GM19238 (cell line): Measurements from ENCODE around the gene AMPD2.
A peak's percentile ranks its signal among the peaks of the same experiment; 100 is the strongest.

Experiments
- DNase-seq: peaks from one replicate; pipeline ENCODE4 v3.0.0; 2011; ENCODE audit warnings: low spot score; ENCODE audit not compliant: insufficient read length

AMPD2 gene

DNA sequence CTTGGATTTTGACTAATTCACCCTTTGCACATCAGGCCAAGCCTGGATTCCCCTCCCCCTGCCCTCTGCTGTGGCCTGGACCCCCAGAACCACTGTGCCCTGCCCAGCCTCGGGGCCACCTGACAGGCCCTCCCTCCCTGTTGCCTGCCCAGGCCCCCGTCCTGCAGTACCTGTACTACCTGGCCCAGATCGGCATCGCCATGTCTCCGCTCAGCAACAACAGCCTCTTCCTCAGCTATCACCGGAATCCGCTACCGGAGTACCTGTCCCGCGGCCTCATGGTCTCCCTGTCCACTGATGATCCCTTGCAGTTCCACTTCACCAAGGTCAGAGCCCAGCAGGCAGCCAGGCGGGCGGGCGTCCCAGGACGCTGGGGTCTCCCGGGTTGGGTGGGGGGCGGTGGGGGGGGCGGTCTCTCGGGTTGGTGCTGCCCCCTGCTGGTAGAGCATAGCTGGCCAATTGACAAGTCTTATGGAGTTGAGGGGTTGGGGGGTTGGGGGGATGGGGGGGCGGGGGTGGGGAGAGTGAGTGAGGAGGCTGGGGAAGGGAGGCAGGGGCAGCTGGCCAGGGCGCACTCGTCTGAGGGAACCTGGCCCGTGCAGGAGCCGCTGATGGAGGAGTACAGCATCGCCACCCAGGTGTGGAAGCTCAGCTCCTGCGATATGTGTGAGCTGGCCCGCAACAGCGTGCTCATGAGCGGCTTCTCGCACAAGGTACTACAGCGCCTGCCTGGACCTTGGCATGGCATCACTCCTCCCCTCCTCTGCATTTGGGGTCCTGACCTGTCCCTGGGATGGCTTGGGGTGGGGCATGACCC is 10.7 kb downstream of the AMPD2 start:
- DNase-seq: no peak

DNA sequence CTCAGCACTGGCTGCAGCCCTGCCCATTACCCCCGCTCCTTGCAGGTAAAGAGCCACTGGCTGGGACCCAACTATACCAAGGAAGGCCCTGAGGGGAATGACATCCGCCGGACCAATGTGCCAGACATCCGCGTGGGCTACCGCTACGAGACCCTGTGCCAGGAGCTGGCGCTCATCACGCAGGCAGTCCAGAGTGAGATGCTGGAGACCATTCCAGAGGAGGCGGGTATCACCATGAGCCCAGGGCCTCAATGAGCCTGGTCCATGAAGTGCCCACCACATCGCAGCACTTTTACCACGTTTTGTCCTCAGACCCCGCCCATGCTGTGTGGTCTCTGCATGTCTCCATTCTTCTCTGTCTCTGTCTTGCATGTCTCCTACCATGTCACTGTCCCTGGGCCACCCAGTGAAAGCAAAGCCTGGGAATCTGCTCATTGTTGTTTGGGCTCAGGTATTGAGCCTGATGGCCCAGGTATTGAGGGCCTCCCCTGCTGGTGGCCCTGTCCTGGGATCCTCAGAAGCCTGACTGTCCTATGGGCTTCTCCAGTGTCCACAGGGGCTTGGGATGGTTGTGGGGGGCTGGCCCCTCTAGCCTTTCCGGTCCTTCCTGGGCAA is 11.4 kb downstream of the AMPD2 start:
- DNase-seq: no peak

DNA sequence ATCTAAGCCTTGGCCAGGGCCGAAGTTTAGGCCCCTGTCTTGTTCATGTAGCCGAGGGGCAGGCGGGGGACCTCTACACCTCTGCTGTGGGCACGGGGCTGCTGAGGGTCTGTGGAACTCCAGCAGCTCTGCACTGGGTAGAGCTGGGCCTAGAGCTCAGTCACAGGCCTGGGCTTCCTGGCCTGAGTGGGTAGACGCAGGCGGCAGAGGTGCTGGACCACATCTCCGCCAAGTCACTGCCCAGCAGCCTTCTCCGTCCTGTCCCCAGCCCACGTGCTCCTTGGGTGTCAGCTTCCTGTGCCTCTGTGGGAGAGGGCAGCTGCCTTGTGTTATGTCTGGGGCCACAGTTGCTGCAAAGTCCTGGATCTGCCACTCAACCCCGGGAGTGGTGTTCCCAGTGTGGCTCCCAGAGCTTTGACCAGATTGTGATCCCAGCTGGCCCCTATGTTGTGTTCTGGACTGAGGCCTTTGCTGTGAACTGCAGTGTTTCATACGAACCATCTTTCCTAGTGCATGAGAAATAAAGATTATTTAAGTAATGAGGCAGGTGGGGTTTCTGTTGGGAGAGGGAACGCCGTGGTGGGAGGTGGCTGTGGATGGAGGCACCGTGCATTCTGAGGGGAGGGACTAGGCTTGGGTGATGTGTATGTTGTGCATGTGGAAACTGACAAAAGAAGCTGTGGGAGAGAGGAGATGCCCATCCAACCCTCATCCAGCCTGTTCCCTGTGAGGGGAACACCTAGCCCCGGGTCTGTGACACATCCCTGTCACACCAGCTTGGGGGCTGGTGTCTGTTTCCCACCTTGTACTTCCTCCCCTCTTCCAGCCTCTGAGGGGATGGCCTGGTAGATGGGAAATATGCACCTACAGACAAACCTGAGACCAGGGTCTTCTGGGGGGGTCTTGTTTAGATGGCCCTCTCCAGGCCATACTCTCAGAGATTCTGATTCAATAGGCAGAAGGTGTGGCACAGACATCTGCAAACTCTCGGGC is 12.2 kb downstream of the AMPD2 start:
- no peak for DNase-seq

DNA sequence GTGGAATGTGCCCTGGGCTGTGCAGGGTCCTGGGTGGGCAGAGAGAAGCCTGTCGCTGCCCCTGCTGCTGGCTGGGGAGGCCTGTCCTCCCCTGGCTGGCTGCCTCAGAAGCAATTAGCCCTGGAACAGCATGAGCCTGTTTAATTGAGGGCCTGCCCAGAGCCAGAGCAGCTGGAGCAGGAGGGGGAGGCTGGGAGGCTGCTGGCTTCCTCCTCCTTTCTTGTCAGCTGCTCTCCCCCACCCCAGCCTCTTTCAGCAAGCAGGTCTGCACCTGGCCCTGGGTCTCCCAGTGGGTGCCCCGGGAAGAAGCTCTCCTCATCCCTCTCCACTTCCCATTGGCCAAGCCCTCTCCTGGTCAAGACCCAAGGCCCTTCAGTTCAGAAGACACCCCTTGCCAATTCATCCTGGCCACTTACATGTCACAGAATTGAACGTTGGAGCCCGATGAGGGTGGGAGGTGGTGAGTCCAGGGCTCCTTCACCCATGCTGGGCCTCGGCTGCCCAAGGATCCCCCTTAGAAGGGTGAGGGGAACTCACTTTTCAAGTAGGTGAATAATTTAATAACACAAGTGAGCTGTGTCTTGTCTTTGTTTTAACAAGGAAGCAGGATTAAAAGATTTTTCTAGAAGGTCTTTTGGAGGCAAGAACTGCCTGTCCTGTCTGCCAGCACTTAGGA is 13.2 kb downstream of the AMPD2 start:
- no peak for DNase-seq

DNA sequence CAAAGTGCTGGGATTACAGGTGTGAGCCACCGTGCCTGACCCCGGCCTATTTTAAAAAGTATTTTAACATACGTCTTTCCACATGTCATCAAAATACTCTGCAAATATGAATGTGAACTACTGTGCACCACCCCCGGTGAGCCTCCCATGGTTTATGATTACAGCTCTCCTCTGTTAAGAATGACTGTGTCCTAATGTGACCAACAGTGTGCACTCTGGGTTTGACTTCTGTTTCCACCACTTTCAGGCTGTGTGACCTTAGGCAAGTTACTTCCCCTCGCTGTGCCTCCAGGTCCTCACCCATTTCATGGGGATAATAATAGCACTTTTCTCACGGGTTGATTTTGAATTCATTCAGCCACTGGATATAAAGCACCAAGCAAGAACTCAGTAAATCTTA is 14.7 kb downstream of the AMPD2 start:
- no peak for DNase-seq

DNA sequence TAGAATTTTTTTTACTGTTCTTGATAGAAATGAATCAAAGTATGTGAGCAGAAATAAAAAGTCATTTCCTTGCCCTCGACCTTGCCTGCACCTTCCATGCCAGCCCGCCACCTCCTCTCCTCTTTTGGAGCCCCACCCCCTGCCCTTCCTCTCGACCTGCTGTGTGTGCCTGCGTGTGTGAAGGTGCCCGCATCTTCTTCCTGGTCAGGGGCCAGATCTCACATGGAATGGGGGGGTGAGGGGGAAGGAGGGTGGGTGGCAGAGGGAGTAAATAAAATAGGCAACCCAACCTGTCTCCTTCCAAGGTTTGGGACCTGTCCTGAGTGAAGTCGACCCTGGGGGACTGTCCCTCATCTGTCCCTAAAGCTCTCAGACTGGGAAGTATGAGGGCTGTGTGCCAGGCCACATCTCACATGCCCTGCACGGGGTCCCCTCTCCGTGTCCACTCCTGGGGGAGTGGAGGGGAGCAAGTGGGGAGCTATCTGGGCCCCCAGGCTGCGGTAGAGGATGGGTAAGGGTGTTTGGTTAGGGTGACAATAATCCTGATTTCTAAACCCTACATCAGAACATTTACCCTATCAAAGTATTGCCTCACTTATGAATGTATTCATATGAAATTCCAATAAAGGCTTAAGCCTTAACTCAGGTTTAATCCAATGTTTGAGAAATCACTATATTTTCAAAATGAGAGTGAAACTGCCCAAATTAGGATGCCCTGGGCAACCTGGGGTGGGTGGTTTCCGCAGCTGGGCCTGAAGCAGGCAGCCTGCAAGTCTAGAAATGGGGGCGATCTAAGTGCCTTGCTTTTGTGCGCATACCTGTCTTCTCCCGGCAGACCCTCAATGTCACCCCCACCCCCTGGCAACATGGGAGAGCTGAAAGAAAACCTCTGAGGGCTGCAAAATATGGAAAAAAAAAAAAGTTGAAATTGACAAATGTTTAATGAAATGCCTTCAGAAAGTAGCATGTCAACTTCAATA is 15.4 kb downstream of the AMPD2 start:
- DNase-seq: no peak

DNA sequence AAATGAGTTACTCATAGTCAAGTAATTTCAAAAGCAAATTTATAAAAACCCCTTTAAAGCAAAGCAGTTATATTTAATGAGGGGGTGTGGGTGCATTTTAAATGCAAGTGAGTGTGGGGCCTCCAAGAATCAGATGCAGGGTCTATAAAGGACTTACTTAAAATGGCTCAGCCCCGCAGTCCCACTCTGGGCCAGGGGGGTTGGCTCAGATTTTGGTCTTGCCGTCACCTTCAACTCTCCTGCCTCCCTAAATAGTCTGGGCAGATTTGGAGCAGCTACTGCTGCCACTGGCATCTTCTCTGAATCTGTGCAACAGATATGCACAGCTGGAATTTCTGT is 16.2 kb downstream of the AMPD2 start:
- DNase-seq: no peak

DNA sequence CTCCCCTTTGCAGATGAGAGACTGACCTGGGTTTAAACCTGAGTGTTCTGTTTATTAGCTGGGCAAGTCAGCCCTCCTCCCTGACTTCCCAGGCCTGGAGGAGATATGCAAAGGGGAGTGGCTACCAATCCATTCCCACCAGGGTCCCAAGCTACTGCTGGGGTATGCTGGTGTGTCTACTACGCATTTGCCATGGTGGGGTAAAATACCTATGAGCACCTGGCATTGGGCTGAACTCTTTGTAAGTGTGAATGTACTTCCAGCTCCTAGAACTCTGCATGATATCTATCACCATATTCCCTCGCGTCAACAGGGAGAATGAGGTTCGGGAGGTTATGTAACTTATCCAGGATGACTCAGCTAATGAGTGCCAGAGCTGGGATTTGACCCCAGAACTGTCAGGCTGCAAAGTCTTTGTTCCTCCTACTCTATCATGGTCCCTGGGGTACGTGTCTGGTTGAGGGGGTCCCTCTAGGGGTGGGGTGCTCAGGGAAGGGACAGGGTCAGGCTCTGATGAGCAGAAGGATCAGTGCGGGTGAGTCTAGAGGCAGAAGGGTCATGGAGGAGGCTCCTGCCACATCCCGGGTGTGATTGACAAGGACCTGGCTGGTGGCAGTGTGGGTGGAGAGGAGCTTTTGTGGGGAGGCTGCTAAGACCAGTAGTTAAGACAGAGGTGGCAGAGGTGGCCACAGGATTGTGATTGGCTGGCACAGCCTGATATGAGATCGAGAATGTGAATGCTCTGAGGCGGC is 16.7 kb downstream of the AMPD2 start:
- DNase-seq: no peak

DNA sequence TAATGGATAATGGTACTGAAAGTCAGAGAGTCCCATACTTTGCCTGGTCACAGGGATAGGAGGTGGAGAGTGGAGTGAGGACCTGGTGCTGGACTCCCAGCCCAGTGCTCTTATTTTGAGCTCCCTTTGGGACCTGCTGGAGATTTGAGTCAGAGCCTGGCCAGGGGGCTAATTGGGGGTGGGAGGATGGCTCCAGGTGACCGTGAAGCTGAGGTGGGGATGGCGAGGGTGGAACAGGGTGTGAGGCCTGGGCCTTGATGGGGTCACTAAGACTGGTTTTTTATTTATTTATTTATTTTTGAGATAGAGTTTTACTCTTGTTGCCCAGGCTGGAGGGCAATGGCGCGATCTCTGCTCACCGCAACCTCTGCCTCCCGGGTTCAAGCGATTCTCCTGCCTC is 17.8 kb downstream of the AMPD2 start:
- no peak for DNase-seq

DNA sequence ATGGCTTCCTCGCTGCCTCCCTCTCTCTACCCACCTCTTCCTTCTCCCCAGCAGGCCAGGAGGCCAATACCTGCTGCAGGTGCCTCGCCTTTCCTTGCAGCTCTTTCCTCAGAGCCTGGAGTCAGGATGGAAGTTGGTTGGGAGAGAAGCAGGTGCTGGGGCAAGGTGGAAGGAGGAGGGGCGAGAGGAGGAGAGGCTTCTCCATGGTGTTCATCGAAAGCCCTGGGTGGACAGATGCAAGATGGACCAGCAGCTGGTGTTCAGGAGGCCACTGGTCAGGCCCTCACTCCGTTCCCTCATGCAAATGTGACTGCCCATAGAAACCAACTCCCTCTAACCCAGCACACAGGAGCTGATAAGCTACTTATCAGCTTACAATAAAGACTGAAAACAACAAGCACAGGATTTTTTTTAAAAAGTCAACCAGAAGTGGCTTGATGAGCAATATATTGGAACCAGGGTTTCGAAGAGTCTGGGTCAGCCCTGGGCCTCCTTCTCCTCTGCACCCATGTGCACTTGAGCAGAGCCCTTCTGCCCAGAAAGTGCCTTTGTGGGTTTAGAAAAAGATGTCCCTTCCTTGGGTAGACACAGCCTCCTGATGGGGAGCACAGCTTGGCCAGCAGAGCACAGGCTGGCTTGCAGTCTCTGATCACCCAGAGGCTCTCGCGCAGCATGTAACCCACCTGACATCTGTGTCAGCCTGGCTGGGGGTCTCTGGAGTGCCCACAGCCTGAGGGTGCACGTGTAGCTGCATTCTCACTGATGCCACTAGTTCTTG is 19.6 kb downstream of the AMPD2 start:
- no peak for DNase-seq

DNA sequence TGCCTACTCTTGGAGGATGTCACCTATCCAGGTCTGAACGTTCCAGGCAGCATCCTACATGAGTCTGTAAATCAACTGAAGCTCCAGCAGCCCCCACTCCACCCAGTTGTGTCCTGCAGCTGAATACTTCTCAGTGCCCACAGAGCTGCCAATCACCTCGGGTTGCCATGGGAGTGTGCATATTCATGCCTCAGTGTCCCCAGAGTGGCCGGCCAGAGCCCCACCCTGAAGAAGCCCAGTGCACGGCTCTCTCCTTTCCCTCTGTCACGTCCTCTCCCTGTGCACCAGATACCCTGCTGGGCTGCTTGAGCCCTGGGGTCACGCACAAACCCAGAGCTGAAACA is 20.2 kb downstream of the AMPD2 start:
- DNase-seq: no peak

DNA sequence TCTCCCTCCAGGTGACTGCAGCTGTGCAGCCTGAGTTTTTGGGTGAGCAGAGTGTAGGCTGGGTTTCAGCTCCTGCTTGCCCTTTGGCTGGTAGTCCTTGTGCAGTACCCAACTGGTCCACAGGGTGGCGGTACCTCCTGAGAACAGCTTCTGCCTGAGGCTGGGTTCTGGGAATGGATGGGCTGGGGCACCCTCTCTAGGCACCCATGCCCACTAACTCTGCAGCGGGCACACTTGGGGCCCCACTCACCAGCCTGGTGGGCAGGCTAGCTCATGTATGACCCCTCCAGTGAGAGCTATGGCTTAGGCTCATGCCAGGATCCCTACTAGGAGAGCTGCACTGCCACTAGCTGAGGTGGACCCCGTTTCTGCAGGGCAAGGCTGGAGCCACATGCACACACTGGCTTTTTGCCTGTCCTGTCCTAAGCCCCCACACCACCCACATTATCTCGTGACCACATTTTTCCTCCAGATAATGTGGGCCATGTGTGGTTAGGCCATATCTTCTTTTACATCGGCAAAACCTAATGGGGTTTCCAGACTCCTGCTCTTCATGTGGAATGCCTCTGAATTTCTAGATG is 20.7 kb downstream of the AMPD2 start:
- DNase-seq: no peak

DNA sequence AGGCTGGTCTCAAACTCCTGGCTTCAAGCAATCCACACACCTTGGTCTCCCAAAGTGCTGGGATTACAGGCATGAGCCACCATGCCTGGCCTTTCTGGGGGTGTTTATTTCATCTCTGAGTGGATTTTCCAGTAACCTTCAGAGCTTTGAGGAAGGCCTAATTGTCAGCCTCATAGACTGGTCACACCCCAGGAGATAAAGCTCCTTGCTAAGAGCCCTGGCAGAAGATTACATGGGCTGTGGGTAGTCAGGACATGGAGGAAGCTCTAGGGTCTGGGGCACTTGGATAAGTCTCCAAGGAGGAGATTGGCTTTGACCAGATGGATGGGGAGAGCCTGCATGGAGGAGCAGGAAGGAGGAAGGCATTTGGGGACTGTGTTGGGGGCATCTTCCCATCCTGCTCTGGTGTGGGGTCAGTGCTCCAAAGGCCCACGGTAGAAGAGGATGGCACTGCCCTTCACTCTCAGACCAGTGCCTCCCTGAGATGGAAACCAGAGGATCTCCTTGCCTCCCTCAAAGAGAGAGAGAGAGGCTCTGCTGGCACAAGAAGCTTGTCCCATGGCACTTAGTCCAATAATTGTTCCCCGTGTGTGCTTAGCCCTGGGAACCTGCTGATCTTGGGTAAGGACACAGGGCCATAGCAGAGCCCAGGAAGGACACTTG is 21.6 kb downstream of the AMPD2 start:
- no peak for DNase-seq

DNA sequence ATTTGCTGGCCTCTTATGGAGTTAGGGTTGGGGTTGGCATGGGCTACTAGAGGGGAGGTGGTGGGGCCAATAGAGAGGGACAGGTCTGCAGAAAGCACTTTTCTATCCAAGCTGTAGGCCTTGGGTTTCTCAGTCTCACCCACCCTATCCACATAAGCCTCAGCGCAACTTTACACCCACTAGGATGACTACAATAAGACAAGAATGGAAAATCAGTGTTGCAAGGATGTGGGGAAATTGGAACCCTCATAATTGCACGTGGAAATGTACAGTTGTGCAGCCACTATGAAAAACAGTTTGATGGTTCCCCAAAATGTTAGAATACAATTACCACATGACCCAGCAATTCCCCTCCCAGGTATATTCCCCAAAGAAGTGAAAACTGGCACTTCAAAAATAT is 22.2 kb downstream of the AMPD2 start:
- no peak for DNase-seq

DNA sequence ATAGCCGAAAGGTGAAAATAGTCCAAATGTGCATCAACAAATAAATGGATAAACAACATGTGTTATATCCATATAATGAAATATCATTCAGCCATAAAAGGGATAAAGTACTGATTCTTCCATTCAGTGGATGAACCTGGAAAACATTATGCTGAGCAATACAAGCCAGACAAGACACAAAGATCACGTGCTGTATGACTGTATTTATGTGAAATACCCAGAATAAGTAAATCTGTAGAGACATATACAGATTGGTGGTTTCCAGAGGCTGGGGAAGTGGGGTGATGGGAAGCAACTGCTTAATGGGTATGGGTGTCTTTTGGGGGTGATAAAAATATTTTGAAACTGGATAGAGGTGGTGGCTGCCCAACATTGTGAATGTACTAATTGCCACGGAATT is 23.0 kb downstream of the AMPD2 start:
- no peak for DNase-seq

DNA sequence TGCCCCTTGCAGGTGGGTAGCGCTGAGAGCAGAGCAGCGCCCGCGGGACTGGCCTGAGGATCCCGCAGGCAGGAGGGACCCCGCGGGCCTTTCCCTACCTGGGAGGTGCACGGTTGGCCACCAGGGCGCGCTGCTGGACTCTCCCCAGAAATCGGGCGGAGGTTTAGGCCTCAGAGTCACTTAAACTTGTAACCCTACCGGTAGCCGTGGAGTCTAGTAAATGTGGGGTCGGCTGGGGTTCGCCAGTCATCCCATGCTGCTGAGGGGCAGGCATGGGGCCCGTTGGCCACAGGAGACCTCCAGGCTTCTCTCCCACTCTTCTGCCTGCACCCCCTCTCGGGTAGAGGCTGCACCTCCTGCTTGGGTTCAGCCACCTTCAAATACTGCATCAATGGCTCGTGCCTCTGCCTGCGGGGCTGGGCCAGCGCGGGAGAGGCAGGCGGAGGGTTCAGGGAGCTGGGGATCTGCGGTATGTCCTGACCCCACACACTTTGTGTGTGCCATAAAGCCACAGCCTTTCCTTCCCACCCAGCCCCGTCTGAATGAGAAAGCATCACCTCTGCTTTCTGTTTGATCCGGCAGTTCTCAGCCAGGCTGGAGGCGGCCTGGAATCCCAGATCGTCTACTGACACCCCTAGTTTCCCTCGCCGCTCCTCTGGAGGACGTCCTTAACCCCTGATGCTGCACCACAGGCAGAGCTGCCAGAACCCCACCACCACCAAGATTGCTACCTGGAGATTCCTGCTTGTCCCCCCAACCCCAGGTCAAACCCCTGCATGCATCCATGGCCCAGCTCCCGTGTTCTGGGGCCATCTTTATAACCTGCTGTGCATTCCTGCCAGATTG is 24.0 kb downstream of the AMPD2 start:
- peak; percentile 70 for DNase-seq

DNA sequence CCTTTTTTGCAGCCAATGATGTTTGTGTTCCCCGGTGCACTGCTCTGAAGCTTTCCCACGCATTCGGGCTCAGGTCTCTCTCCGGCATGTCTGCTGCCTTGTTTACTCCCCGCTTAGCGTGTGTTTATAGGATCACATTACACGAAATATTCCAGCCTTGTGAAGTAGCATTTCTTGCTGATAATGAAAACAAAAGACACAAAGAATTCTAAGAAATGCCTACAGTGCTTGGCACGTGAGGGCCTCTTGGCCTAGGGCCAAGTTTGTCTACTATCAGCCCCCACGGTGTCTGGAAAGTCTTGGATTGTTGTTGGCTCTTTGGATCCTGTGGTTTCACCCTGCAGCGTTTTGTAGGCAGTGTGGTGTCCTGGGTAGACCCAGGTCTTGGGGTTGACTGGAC is 25.0 kb downstream of the AMPD2 start:
- DNase-seq: no peak
